CD4-positive, alpha-beta T cell treated with Interleukin-15 for 1 hour (primary cell): ENCODE data around the gene RHOT2.

Experiments
- DNase-seq: peaks from one replicate; pipeline ENCODE4 v3.0.0-alpha.2; 2020

Gene RHOT2

GRCh38 chr16:648071-648780 lies 19.7 kb upstream of the RHOT2 start:
- DNase-seq: no peak

GRCh38 chr16:648781-649589 lies 18.9 kb upstream of the RHOT2 start, which contains the start of gene WDR90:
Gene WDR90, plus strand, starts transcription at chr16:649365. Its CDS starts 52 bp downstream, at chr16:649417.
- peak; percentile 89 for DNase-seq

- no peak for DNase-seq
Observed at GRCh38 chr16:649631-650030, 18.3 kb upstream of the RHOT2 start.

- no peak for DNase-seq
Observed at GRCh38 chr16:651844-652243, 16.1 kb upstream of the RHOT2 start.

GRCh38 chr16:652454-653305 lies 15.3 kb upstream of the RHOT2 start:
- no peak for DNase-seq

GRCh38 chr16:654034-654433 lies 13.9 kb upstream of the RHOT2 start:
- no peak for DNase-seq

GRCh38 chr16:657487-657886 lies 10.4 kb upstream of the RHOT2 start:
- no peak for DNase-seq

- no peak for DNase-seq
Observed at GRCh38 chr16:658679-659571, 9.0 kb upstream of the RHOT2 start.

- no peak for DNase-seq
Observed at GRCh38 chr16:659618-660017, 8.3 kb upstream of the RHOT2 start.

GRCh38 chr16:660132-660458 lies 7.8 kb upstream of the RHOT2 start:
- DNase-seq: no peak

- peak; percentile 77 for DNase-seq
Observed at GRCh38 chr16:660459-661183, 7.3 kb upstream of the RHOT2 start.

- no peak for DNase-seq
Observed at GRCh38 chr16:661184-661821, 6.6 kb upstream of the RHOT2 start.

- no peak for DNase-seq
Observed at GRCh38 chr16:662095-662494, 5.8 kb upstream of the RHOT2 start.

- DNase-seq: no peak
Observed at GRCh38 chr16:662597-662996, 5.3 kb upstream of the RHOT2 start.

GRCh38 chr16:666572-666971 lies 1.4 kb upstream of the RHOT2 start:
- no peak for DNase-seq

GRCh38 chr16:667113-667779 lies 686 bp upstream of the RHOT2 start:
- no peak for DNase-seq

GRCh38 chr16:668519-669171 lies 713 bp downstream of the RHOT2 start:
- no peak for DNase-seq

GRCh38 chr16:669666-670065 lies 1.7 kb downstream of the RHOT2 start:
- no peak for DNase-seq

GRCh38 chr16:670485-671352 lies 2.8 kb downstream of the RHOT2 start:
- no peak for DNase-seq
